ENCODE data around the gene PAIP1.
"Not testable (repeated sequence)": the region's sequence is repeated elsewhere in the genome, so short reads cannot be mapped to it uniquely, and the experiment has no call there.

The PAIP1 gene

GRCh38 chr5:43554497-43554896, 2.4 kb downstream of the PAIP1 start:
- no peak for DNase-seq
- Histone ChIP-seq H3K36me3 (peaks cover 44% of the 10 kb centered on the region), H3K27me3 (no peaks in the 10 kb centered on the region), H3K9me3 (no peaks in the 10 kb centered on the region), H3K4me3 (ENCODE audit: low read depth, low read length) (peak overlapping the region; percentile 12; the same call in 1 of the 2 replicates), H3K4me1 (no peaks in the 10 kb centered on the region)
- no peak for TF ChIP-seq CTCF (IDR thresholded peaks at IDR 0.05; ENCODE audit: low read depth, low read length)

- peaks cover 49% of the 10 kb centered on the region for H3K36me3 ChIP-seq
- TF ChIP-seq CTCF (IDR thresholded peaks at IDR 0.05; ENCODE audit: low read depth, low read length) = no peak
Measured at GRCh38 chr5:43553381-43553780, 3.5 kb downstream of the PAIP1 start.

GRCh38 chr5:43551731-43552130, 5.1 kb downstream of the PAIP1 start:
- no peak for TF ChIP-seq CTCF (IDR thresholded peaks at IDR 0.05; ENCODE audit: low read depth, low read length)
- Histone ChIP-seq H3K9me3 (no peaks in the 10 kb centered on the region), H3K36me3 (peaks cover 61% of the 10 kb centered on the region), H3K27me3 (no peaks in the 10 kb centered on the region), H3K4me3 (ENCODE audit: low read depth, low read length) (no peak overlapping the region), H3K4me1 (no peaks in the 10 kb centered on the region)
- no peak for DNase-seq

More at GRCh38 chr5:43553381-43553780, 3.5 kb downstream of the PAIP1 start:
- DNase-seq = no peak
- Histone ChIP-seq H3K4me3 (ENCODE audit: low read depth, low read length) (no peak overlapping the region), H3K4me1 (no peaks in the 10 kb centered on the region), H3K27me3 (no peaks in the 10 kb centered on the region), H3K9me3 (no peaks in the 10 kb centered on the region)

GRCh38 chr5:43549272-43549671, 7.6 kb downstream of the PAIP1 start:
- H3K36me3 ChIP-seq = peaks cover 75% of the 10 kb centered on the region
- H3K27me3 ChIP-seq; H3K9me3 ChIP-seq; H3K4me1 ChIP-seq; H3K4me3 ChIP-seq (ENCODE audit: low read depth, low read length); DNase-seq: not testable (repeated sequence)

- no peak for DNase-seq
- Histone ChIP-seq H3K4me1 (no peaks in the 10 kb centered on the region), H3K36me3 (peaks cover 72% of the 10 kb centered on the region), H3K9me3 (no peaks in the 10 kb centered on the region), H3K4me3 (ENCODE audit: low read depth, low read length) (no peak overlapping the region), H3K27me3 (no peaks in the 10 kb centered on the region)
- TF ChIP-seq CTCF (IDR thresholded peaks at IDR 0.05; ENCODE audit: low read depth, low read length) = no peak
Measured at GRCh38 chr5:43548358-43548757, 8.5 kb downstream of the PAIP1 start.

GRCh38 chr5:43547532-43547931, 9.3 kb downstream of the PAIP1 start:
- no peaks in the 10 kb centered on the region for H3K9me3 ChIP-seq
- no peak for DNase-seq
- no peak for TF ChIP-seq CTCF (IDR thresholded peaks at IDR 0.05; ENCODE audit: low read depth, low read length)
- no peak overlapping the region for H3K4me3 ChIP-seq (ENCODE audit: low read depth, low read length)
- H3K36me3 ChIP-seq = peaks cover 71% of the 10 kb centered on the region
- H3K27me3 ChIP-seq = no peaks in the 10 kb centered on the region
- H3K4me1 ChIP-seq = no peaks in the 10 kb centered on the region

- Histone ChIP-seq H3K9me3 (no peaks in the 10 kb centered on the region), H3K27me3 (no peaks in the 10 kb centered on the region), H3K4me1 (no peaks in the 10 kb centered on the region), H3K4me3 (ENCODE audit: low read depth, low read length) (no peak overlapping the region), H3K36me3 (peaks cover 75% of the 10 kb centered on the region)
- no peak for TF ChIP-seq CTCF (IDR thresholded peaks at IDR 0.05; ENCODE audit: low read depth, low read length)
- no peak for DNase-seq
Measured at GRCh38 chr5:43543434-43543833, 13.4 kb downstream of the PAIP1 start.
